Left ventricle myocardium inferior (tissue), 1 donor: ENCODE measurements around the gene SPTBN1. TPM values are rescaled to one million over a fixed set of nuclear protein-coding genes. Genes with fewer than 3 reads are reported as not detected.
A peak's percentile ranks its signal among the peaks of the same experiment; 100 is the strongest.

ENCODE experiments used
- DNase-seq: peaks from one replicate; pipeline ENCODE4 v3.0.0-alpha.2; 2020
- H3K27ac ChIP-seq: fragments of 200-600 bp; replicated peaks from 2 replicates; pipeline ENCODE4 v1.8.0; 2021
- H3K27me3 ChIP-seq: fragments of 200-600 bp; 2 replicates; pipeline ENCODE4 v1.8.0; 2021; ENCODE audit warnings: low read depth
- H3K36me3 ChIP-seq: fragments of 200-600 bp; 2 replicates; pipeline ENCODE4 v1.8.0; 2021
- H3K4me1 ChIP-seq: fragments of 200-600 bp; 2 replicates; pipeline ENCODE4 v1.8.0; 2021
- H3K4me3 ChIP-seq: fragments of 200-600 bp; 2 replicates; pipeline ENCODE4 v1.8.0; 2021; ENCODE audit warnings: mild to moderate bottlenecking, moderate library complexity
- H3K9me3 ChIP-seq: fragments of 200-600 bp; replicated peaks from 2 replicates; pipeline ENCODE4 v1.8.0; 2021
- CTCF ChIP-seq: fragments of 200-600 bp; IDR thresholded peaks from 2 replicates; pipeline ENCODE4 v1.8.0; 2021; ENCODE audit warnings: antibody characterized with exemption, mild to moderate bottlenecking, borderline replicate concordance
- intact Hi-C: fragments of 100-400 bp; cut with micrococcal nuclease; formaldehyde crosslinking; loops from one replicate; pipeline ENCODE4 v1.11.0; 2022
- total RNA-seq: library from RNA; stranded (reverse); fragmentation: NEBNext Ultra II Directional; extraction: Animal tissue kit (Norgen Biotek cat#: 25700); gene quantifications from one replicate; pipeline ENCODE4 v1.2.1, GENCODE V29; 2021
- donor health status: DM: no; HTN: yes; CAD: no; lungs with severe emphysema.

Gene SPTBN1
- total RNA-seq, 1 donor from 2014 or later, result 484 TPM

- no peak overlapping the region for H3K4me3 ChIP-seq
- intact Hi-C loops, result no loop called here
- peaks cover 100% of the 10 kb centered on the region for H3K36me3 ChIP-seq
These were observed 194.5 kb downstream of the SPTBN1 start for GRCh38 chr2:54650612-54651011.

GRCh38 chr2:54651291-54651690, 195.2 kb downstream of the SPTBN1 start:
- intact Hi-C loops, result no loop called here
- peaks cover 40% of the 10 kb centered on the region for H3K4me1 ChIP-seq
- H3K9me3 ChIP-seq, result no peaks in the 10 kb centered on the region
- no peak for DNase-seq
- TF ChIP-seq CTCF, result no peak
- peak overlapping the region; percentile 6 for H3K27ac ChIP-seq
- no peak overlapping the region for H3K4me3 ChIP-seq
- no peaks in the 10 kb centered on the region for H3K27me3 ChIP-seq
- H3K36me3 ChIP-seq, result peaks cover 100% of the 10 kb centered on the region

More at GRCh38 chr2:54650612-54651011, 194.5 kb downstream of the SPTBN1 start:
- TF ChIP-seq CTCF, result no peak
- Histone ChIP-seq H3K27ac (no peak overlapping the region), H3K4me1 (peaks cover 42% of the 10 kb centered on the region), H3K27me3 (no peaks in the 10 kb centered on the region), H3K9me3 (no peaks in the 10 kb centered on the region)
- DNase-seq, result no peak

GRCh38 chr2:54652540-54652939, 196.4 kb downstream of the SPTBN1 start:
- H3K9me3 ChIP-seq, result no peaks in the 10 kb centered on the region
- intact Hi-C loops, result no loop called here
- TF ChIP-seq CTCF, result no peak
- peaks cover 52% of the 10 kb centered on the region for H3K4me1 ChIP-seq
- DNase-seq, result no peak
- no peak overlapping the region for H3K27ac ChIP-seq
- H3K4me3 ChIP-seq, result no peak overlapping the region
- H3K27me3 ChIP-seq, result no peaks in the 10 kb centered on the region
- peaks cover 100% of the 10 kb centered on the region for H3K36me3 ChIP-seq

GRCh38 chr2:54653572-54654204, 197.6 kb downstream of the SPTBN1 start:
- intact Hi-C loops, result no loop called here
- H3K36me3 ChIP-seq, result peaks cover 100% of the 10 kb centered on the region
- no peak overlapping the region for H3K4me3 ChIP-seq
- no peak for TF ChIP-seq CTCF
- no peaks in the 10 kb centered on the region for H3K27me3 ChIP-seq
- no peak for DNase-seq
- H3K4me1 ChIP-seq, result peaks cover 55% of the 10 kb centered on the region
- peak overlapping the region; percentile 10 for H3K27ac ChIP-seq
- no peaks in the 10 kb centered on the region for H3K9me3 ChIP-seq

GRCh38 chr2:54655046-54655809, 199.1 kb downstream of the SPTBN1 start:
- no peak for DNase-seq
- Histone ChIP-seq H3K4me1 (peaks cover 65% of the 10 kb centered on the region), H3K36me3 (peaks cover 100% of the 10 kb centered on the region), H3K4me3 (no peak overlapping the region), H3K27ac (no peak overlapping the region), H3K27me3 (no peaks in the 10 kb centered on the region), H3K9me3 (no peaks in the 10 kb centered on the region)
- TF ChIP-seq CTCF, result no peak
- intact Hi-C loops, result no loop called here
